HCT116 (cell line): Measurements from ENCODE around the gene ANKRD36C. TPM values are rescaled to one million over a fixed set of nuclear protein-coding genes. Genes with fewer than 3 reads are reported as not detected.
"Not testable (repeated sequence)": the region's sequence is repeated elsewhere in the genome, so short reads cannot be mapped to it uniquely, and the experiment has no call there.

Source experiments
- ATAC-seq: fragments of 200-7000 bp; cut with Tn5 transposase; 2 replicates; pipeline ENCODE4 v1.9.1; 2020; ENCODE audit warnings: mild to moderate bottlenecking, moderate library complexity
- BruUV-seq: library from RNA; stranded (reverse); fragments of 400-500 nt; replicated peaks from 2 replicates; lab custom pipeline; 2021; lab: Mats Ljungman, UMichigan
- CTCF ChIA-PET: fragments of 300-600 bp; sonication (Branson Sonifier 250); formaldehyde crosslinking; loops from one replicate; lab custom pipeline; 2021; ENCODE audit warnings: antibody characterized with exemption; lab: Charles Lee
- POLR2A ChIA-PET: fragments of 300-600, 350-600 bp; sonication (Branson Sonifier 250); formaldehyde crosslinking; loops from one replicate; lab custom pipeline; 2021; ENCODE audit warnings: antibody characterized with exemption; lab: Charles Lee
- RAD21 ChIA-PET, 2 experiments: fragments of 300-600 bp; sonication (Branson Sonifier 250); formaldehyde crosslinking; loops; one replicate each; lab custom pipeline; 2023; ENCODE audit warnings: low total read pairs in 2 of 2; ENCODE audit not compliant: uncharacterized antibody in 2 of 2, unreplicated experiment in 2 of 2, low non-redundant PET in 1 of 2; lab: Charles Lee
- DNase-seq: peaks from one replicate; pipeline ENCODE4 v3.0.0-alpha.2; 2010; ENCODE audit warnings: low read depth, low spot score
- H2AFZ ChIP-seq: fragments of 200-600 bp; shearing (Covaris generic), sonication (generic); 2 replicates; pipeline ENCODE4 v1.6.1; 2017; ENCODE audit warnings: low read depth, mixed run types, mixed read lengths, antibody characterized with exemption, low read length; ENCODE audit not compliant: poor library complexity, severe bottlenecking
- H3K27ac ChIP-seq: 2 replicates; pipeline ENCODE4 v1.5.1; 2012; ENCODE audit warnings: low read depth, low read length
- H3K27me3 ChIP-seq: fragments of 200-600 bp; sonication (generic); 2 replicates; pipeline ENCODE4 v1.6.1; 2016; ENCODE audit warnings: mixed run types, low read length, mixed read lengths; ENCODE audit not compliant: insufficient read depth
- H3K36me3 ChIP-seq, 2 experiments: fragments of 200-500 bp in 1 of 2; fragments of 200-600 bp in 1 of 2; sonication (Bioruptor generic) in 1 of 2; sonication (generic) in 1 of 2; 2 replicates each; pipeline versions ENCODE4 v1.5.1 to v1.6.1; 2014 to 2016; ENCODE audit warnings: low read length in 2 of 2, inconsistent platforms in 1 of 2, mixed read lengths in 1 of 2, mixed run types in 1 of 2; ENCODE audit not compliant: insufficient read depth in 2 of 2, control insufficient read depth in 1 of 2
- H3K4me1 ChIP-seq, 2 experiments: fragments of 200-600 bp in 1 of 2; sonication (generic) in 1 of 2; 2 replicates each; pipeline versions ENCODE4 v1.5.1 to v1.6.1; 2012 to 2017; ENCODE audit warnings: low read length in 2 of 2, inconsistent platforms in 1 of 2, mild to moderate bottlenecking in 1 of 2, mixed read lengths in 1 of 2, mixed run types in 1 of 2, moderate library complexity in 1 of 2; ENCODE audit not compliant: insufficient read depth in 2 of 2, control insufficient read depth in 1 of 2
- H3K4me2 ChIP-seq: fragments of 200-600 bp; sonication (generic); 2 replicates; pipeline ENCODE4 v1.6.1; 2017; ENCODE audit warnings: mixed run types, low read length, mixed read lengths
- H3K4me3 ChIP-seq, 2 experiments: fragments of 200-600 bp in 1 of 2; sonication (generic) in 1 of 2; replicated peaks in 1 of 2; 2 replicates each; pipeline ENCODE4 v1.5.1; 2011 to 2016; ENCODE audit warnings: low read length in 2 of 2, control low read depth in 1 of 2, low read depth in 1 of 2, mild to moderate bottlenecking in 1 of 2, mixed read lengths in 1 of 2, mixed run types in 1 of 2
- H3K79me2 ChIP-seq: fragments of 200-600 bp; sonication (generic); 2 replicates; pipeline ENCODE4 v1.6.1; 2017; ENCODE audit warnings: mild to moderate bottlenecking, mixed run types, low read length, moderate library complexity, mixed read lengths; ENCODE audit not compliant: insufficient read depth
- H3K9ac ChIP-seq: fragments of 200-600 bp; sonication (generic); 2 replicates; pipeline ENCODE4 v1.6.1; 2016; ENCODE audit warnings: low read length, mixed read lengths
- H3K9me2 ChIP-seq: fragments of 200-600 bp; sonication (generic), shearing (Covaris generic); 2 replicates; pipeline ENCODE4 v1.6.1; 2017; ENCODE audit warnings: mixed run types, mild to moderate bottlenecking, moderate library complexity; ENCODE audit not compliant: insufficient read depth
- H3K9me3 ChIP-seq, 2 experiments: fragments of 200-500 bp in 1 of 2; fragments of 200-600 bp in 1 of 2; sonication (Bioruptor generic) in 1 of 2; sonication (generic) in 1 of 2; 2 replicates each; pipeline ENCODE4 v1.6.1; 2014 to 2017; ENCODE audit warnings: low read length in 2 of 2, mixed read lengths in 2 of 2, inconsistent platforms in 1 of 2, low read depth in 1 of 2, mild to moderate bottlenecking in 1 of 2, mixed run types in 1 of 2, moderate library complexity in 1 of 2; ENCODE audit not compliant: control insufficient read depth in 1 of 2, insufficient read depth in 1 of 2
- H4K20me1 ChIP-seq: fragments of 200-600 bp; sonication (generic), shearing (Covaris generic); 2 replicates; pipeline ENCODE4 v1.6.1; 2017; ENCODE audit warnings: mixed run types, mild to moderate bottlenecking, moderate library complexity; ENCODE audit not compliant: insufficient read depth
- CTCF ChIP-seq, 3 experiments: fragments of 200-600 bp in 1 of 3; sonication (generic) in 1 of 3; IDR thresholded peaks in 2 of 3; conservative IDR thresholded peaks in 1 of 3; 2 replicates each; pipeline ENCODE4 v1.5.1; 2012 to 2017; ENCODE audit warnings: low read depth in 2 of 3, low read length in 2 of 3, antibody characterized with exemption in 1 of 3, borderline replicate concordance in 1 of 3, control low read depth in 1 of 3, mild to moderate bottlenecking in 1 of 3, mixed read lengths in 1 of 3, mixed run types in 1 of 3, moderate library complexity in 1 of 3; ENCODE audit not compliant: insufficient read depth in 1 of 3
- RAD21 ChIP-seq: IDR thresholded peaks from 2 replicates; pipeline ENCODE4 v1.6.1; 2012; ENCODE audit warnings: low read depth, mild to moderate bottlenecking
- intact Hi-C: fragments of 100-400 bp; cut with micrococcal nuclease; formaldehyde crosslinking; loops from 2 replicates; pipeline ENCODE4 v1.10.0; 2022
- total RNA-seq: library from RNA; stranded (reverse); gene quantifications from one replicate; pipeline ENCODE4 v1.2.1, GENCODE V29; 2021; ENCODE audit not compliant: unreplicated experiment

The ANKRD36C gene
- total RNA-seq, 1 experiment from 2014 or later: 17.7 TPM

GRCh38 chr2:96012086-96012791, 20.6 kb upstream of the ANKRD36C start:
- ChIA-PET RAD21 (interaction anchor here in 1 of 2 experiments (0.6 kb wide), 1 partner anchor 260 kb away, joined by 3 read pairs; no protein-coding TSS in a partner anchor), CTCF (interaction anchor here (0.6 to 1.5 kb wide), 2 partner anchors 20 to 162 kb away, joined by 3 read pairs; no protein-coding TSS in a partner anchor)
- H3K4me1 ChIP-seq: peaks cover 2 to 11% of the 10 kb centered on the region in 2 experiments; a peak in 3 of 4 replicates
- H3K4me2 ChIP-seq, H3K9me3 ChIP-seq, H3K9me2 ChIP-seq, H3K79me2 ChIP-seq, H3K4me3 ChIP-seq, BruUV-seq, H3K36me3 ChIP-seq, H4K20me1 ChIP-seq, POLR2A ChIA-PET, H3K27me3 ChIP-seq, H2AFZ ChIP-seq, H3K27ac ChIP-seq, DNase-seq, intact Hi-C loops, ATAC-seq, H3K9ac ChIP-seq: not testable (repeated sequence)

GRCh38 chr2:96011129-96011455, 19.5 kb upstream of the ANKRD36C start:
- peak overlapping the region; percentile 50 for H3K27ac ChIP-seq
- H3K9me3 ChIP-seq, H2AFZ ChIP-seq, H3K9me2 ChIP-seq, POLR2A ChIA-PET, CTCF ChIA-PET, H3K79me2 ChIP-seq, H3K36me3 ChIP-seq, BruUV-seq, H3K27me3 ChIP-seq, DNase-seq, H4K20me1 ChIP-seq, intact Hi-C loops: not testable (repeated sequence)
- peak; percentile 63 for ATAC-seq
- peaks cover 2 to 11% of the 10 kb centered on the region in 2 experiments; a peak in 3 of 4 replicates for H3K4me1 ChIP-seq
- H3K9ac ChIP-seq: peak overlapping the region; percentile 30
- RAD21 ChIA-PET: interaction anchor here in 1 of 2 experiments (0.6 kb wide), 1 partner anchor 327 kb away, joined by 3 read pairs; no protein-coding TSS in a partner anchor
- peak in 2 of 3 experiments; percentile 22 to 46; a peak in 3 of 6 replicates for TF ChIP-seq CTCF (IDR thresholded peaks at IDR 0.05 in 2 of 3, conservative IDR thresholded peaks at IDR 0.05 in 1 of 3; ENCODE audit: borderline replicate concordance in 1 of 3, insufficient read depth in 1 of 3, low read depth in 2 of 3, low read length in 2 of 3)
- TF ChIP-seq RAD21: 0 out of 2 replicates have a peak, but pooled peaks have one; percentile 8
- H3K4me2 ChIP-seq: peak overlapping the region; percentile 63
- peak overlapping the region; percentile 42 to 48 for H3K4me3 ChIP-seq
